Dedifferentiated amniotic fluid mesenchymal stem cell (primary cell): Measurements from ENCODE around the gene DLX3.

ENCODE experiments used
- DNase-seq: peaks from one replicate; pipeline ENCODE4 v3.0.0-alpha.2; 2016; ENCODE audit errors: extremely low spot score

The DLX3 gene

GRCh38 chr17:50023520-50023919, 28.5 kb upstream of the DLX3 start:
- DNase-seq: no peak

GRCh38 chr17:50022463-50023130, 27.6 kb upstream of the DLX3 start:
- no peak for DNase-seq

- no peak for DNase-seq
Observed at GRCh38 chr17:50021681-50022370, 26.8 kb upstream of the DLX3 start.

- no peak for DNase-seq
Observed at GRCh38 chr17:50020841-50021599, 26.0 kb upstream of the DLX3 start.

- no peak for DNase-seq
Observed at GRCh38 chr17:50018909-50019308, 23.9 kb upstream of the DLX3 start.

- no peak for DNase-seq
Observed at GRCh38 chr17:50015146-50015545, 20.1 kb upstream of the DLX3 start.

- DNase-seq: no peak
Observed at GRCh38 chr17:50014471-50015088, 19.6 kb upstream of the DLX3 start.

GRCh38 chr17:50013079-50013478, 18.1 kb upstream of the DLX3 start:
- DNase-seq: no peak

GRCh38 chr17:50009282-50009681, 14.3 kb upstream of the DLX3 start:
- DNase-seq: no peak

GRCh38 chr17:50003911-50004310, 8.9 kb upstream of the DLX3 start:
- DNase-seq: no peak

GRCh38 chr17:49998836-49999511, 4.0 kb upstream of the DLX3 start:
- no peak for DNase-seq

GRCh38 chr17:49997773-49998703, 3.0 kb upstream of the DLX3 start:
- peak; percentile 77 for DNase-seq

- DNase-seq: no peak
Observed at GRCh38 chr17:49997301-49997650, 2.3 kb upstream of the DLX3 start.

GRCh38 chr17:49996495-49997300, 1.7 kb upstream of the DLX3 start:
- DNase-seq: no peak

- DNase-seq: no peak
Observed at GRCh38 chr17:49996121-49996494, 1.1 kb upstream of the DLX3 start.

- DNase-seq: no peak
Observed at GRCh38 chr17:49994085-49995054, 654 bp downstream of the DLX3 start.

- DNase-seq: no peak
Observed at GRCh38 chr17:49993423-49994060, 1.5 kb downstream of the DLX3 start.

- DNase-seq: no peak
Observed at GRCh38 chr17:49992933-49993422, 2.0 kb downstream of the DLX3 start.
